Uterus (tissue), 4 donors: ENCODE data around the gene JOSD1. TPM values are rescaled to one million over a fixed set of nuclear protein-coding genes. Genes with fewer than 3 reads are reported as not detected.

ENCODE experiments used
- DNase-seq, 2 donors: peaks; one replicate each; pipeline ENCODE4 v3.0.0-alpha.2; 2019 to 2020
- H3K27ac ChIP-seq, 2 donors: fragments of 200-600 bp; sonication (generic); 1 replicate in 1 of 2; 2 replicates in 1 of 2; pipeline ENCODE4 v1.5.1; 2016 to 2018
- H3K27me3 ChIP-seq, 2 donors: fragments of 200-600 bp; sonication (generic); one replicate each; pipeline ENCODE4 v1.5.1; 2018 to 2019; ENCODE audit warnings: control low read depth in 1 of 2
- H3K36me3 ChIP-seq, 2 donors: fragments of 200-600 bp; sonication (generic); one replicate each; pipeline ENCODE4 v1.5.1; 2019; ENCODE audit warnings: control low read depth in 1 of 2
- H3K4me1 ChIP-seq, 2 donors: fragments of 200-600 bp; sonication (generic); one replicate each; pipeline ENCODE4 v1.5.1; 2018 to 2019; ENCODE audit warnings: control low read depth in 1 of 2
- H3K4me3 ChIP-seq, 2 donors: fragments of 200-600 bp; sonication (generic); 1 replicate in 1 of 2; 2 replicates in 1 of 2; pipeline ENCODE4 v1.5.1; 2018 to 2019; ENCODE audit warnings: mild to moderate bottlenecking in 1 of 2
- H3K9me3 ChIP-seq, 2 donors: fragments of 200-600 bp; sonication (generic); one replicate each; pipeline ENCODE4 v1.5.1; 2019; ENCODE audit warnings: control low read depth in 1 of 2
- POLR2A ChIP-seq, 2 donors: fragments of 450-650 bp; IDR thresholded peaks; one replicate each; pipeline ENCODE4 v1.6.1; 2016; ENCODE audit warnings: antibody characterized with exemption in 2 of 2, mild to moderate bottlenecking in 1 of 2, moderate library complexity in 1 of 2
- intact Hi-C: fragments of 100-400 bp; cut with DNase I; formaldehyde crosslinking; loops from one replicate; pipeline ENCODE4 v1.15.1; 2023; ENCODE audit warnings: low total_unique reads
- total RNA-seq, 4 donors: library from RNA; depleted of rRNA in 3 of 4; stranded (reverse); fragments of >200 nt in 3 of 4; gene quantifications; one replicate each; pipeline versions ENCODE4 v1.1.0 to v1.2.4, GENCODE V29; 2014 to 2023
- TF ChIP-seq, protein P1 (sequence below), 4 experiments: fragments of 200-600 bp in 2 of 4; fragments of 450-650 bp in 2 of 4; sonication (generic) in 2 of 4; IDR thresholded peaks; one replicate each; pipeline ENCODE4 v1.5.1; 2016 to 2019; ENCODE audit warnings: antibody characterized with exemption in 4 of 4, mild to moderate bottlenecking in 2 of 4, moderate library complexity in 1 of 4
- donor health status: DM: yes; HTN: yes; CAD: no.

The JOSD1 gene
- total RNA-seq, 4 donors from 2014 or later, result 24.4 to 57.9 (median 40.2) TPM

DNA sequence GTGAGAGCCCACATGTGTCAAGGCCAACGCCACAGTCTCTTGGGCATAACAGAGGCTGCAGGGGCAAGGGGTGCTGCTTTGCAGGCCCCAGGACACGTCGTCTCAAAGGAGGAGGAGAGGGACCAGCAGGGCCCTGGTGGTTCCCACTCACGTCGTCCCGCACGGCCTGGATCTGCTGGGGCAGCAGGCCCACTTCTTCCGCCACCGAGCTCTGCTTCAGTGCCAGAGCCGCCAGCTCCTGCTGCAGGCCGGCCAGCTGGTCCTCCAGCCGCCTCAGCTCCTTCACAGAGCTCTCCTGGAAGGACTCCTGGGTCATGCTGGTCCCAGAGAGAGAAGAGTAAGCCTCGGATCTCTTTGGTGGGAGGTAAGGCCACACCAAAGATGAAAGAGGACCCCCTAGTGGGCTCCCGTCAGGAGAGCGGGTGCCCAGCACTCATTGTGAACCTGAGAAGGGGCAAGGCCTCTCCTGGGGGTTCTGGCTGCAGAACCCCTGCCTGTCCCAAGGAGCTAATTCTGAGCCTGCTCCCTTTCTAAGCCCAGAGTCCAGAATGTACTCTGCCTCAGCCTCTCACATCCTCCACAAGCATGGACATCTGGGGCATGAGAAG is 39.5 kb upstream of the JOSD1 start:
- TF ChIP-seq, protein P1, sequence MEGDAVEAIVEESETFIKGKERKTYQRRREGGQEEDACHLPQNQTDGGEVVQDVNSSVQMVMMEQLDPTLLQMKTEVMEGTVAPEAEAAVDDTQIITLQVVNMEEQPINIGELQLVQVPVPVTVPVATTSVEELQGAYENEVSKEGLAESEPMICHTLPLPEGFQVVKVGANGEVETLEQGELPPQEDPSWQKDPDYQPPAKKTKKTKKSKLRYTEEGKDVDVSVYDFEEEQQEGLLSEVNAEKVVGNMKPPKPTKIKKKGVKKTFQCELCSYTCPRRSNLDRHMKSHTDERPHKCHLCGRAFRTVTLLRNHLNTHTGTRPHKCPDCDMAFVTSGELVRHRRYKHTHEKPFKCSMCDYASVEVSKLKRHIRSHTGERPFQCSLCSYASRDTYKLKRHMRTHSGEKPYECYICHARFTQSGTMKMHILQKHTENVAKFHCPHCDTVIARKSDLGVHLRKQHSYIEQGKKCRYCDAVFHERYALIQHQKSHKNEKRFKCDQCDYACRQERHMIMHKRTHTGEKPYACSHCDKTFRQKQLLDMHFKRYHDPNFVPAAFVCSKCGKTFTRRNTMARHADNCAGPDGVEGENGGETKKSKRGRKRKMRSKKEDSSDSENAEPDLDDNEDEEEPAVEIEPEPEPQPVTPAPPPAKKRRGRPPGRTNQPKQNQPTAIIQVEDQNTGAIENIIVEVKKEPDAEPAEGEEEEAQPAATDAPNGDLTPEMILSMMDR (IDR thresholded peaks at IDR 0.05), result no peak
- no peak for TF ChIP-seq POLR2A (IDR thresholded peaks at IDR 0.05)
- no peaks in the 10 kb centered on the region for H3K9me3 ChIP-seq
- intact Hi-C loops, result no loop called here
- H3K27me3 ChIP-seq, result no peaks in the 10 kb centered on the region
- no peaks in the 10 kb centered on the region for H3K4me1 ChIP-seq
- no peak overlapping the region for H3K4me3 ChIP-seq
- no peak for DNase-seq
- H3K36me3 ChIP-seq, result peaks cover 0 to 2% of the 10 kb centered on the region in 2 donors
- no peak overlapping the region for H3K27ac ChIP-seq

DNA sequence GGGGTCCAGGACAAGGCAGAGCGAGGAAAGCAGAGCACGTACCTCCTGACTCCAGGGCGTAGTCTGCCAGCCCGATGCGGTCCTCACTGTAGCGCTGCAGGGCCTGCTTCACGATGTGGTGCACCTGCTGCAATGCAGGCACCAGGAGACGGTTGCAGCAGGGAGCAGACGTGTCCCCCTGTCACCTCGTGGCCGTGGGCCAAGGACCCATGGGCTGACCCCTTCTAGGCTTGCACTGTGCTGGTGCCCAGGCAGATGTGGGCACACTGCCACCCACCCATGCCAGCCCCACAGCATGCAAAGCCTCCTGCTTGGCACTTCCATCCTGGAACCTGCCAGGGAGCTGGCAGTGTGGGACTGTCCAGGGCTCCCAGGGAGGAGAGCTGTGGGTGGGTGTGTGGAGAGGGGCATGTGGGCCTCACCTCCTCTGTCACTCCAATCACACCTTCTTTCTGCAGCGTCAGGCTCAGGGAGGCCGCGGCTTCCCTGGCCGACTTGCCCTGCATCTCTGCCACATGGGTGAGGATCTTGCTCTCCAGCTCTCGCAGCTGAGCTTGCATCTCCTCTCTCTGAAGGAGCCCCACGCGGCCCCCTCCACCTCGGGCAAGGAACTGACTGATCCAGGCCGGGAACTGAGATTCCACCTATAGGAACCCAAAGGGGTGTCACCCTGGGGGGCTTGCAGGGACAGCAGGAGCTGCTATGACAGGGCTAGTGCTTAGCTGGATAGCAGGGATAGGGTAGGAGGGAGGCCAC is 38.7 kb upstream of the JOSD1 start:
- peaks cover 0 to 2% of the 10 kb centered on the region in 2 donors for H3K36me3 ChIP-seq
- TF ChIP-seq, protein P1 (IDR thresholded peaks at IDR 0.05), result no peak
- TF ChIP-seq POLR2A (IDR thresholded peaks at IDR 0.05), result no peak
- no peak overlapping the region for H3K4me3 ChIP-seq
- no peaks in the 10 kb centered on the region for H3K9me3 ChIP-seq
- intact Hi-C loops, result no loop called here
- no peaks in the 10 kb centered on the region for H3K4me1 ChIP-seq
- no peaks in the 10 kb centered on the region for H3K27me3 ChIP-seq
- no peak overlapping the region for H3K27ac ChIP-seq
- DNase-seq, result no peak

DNA sequence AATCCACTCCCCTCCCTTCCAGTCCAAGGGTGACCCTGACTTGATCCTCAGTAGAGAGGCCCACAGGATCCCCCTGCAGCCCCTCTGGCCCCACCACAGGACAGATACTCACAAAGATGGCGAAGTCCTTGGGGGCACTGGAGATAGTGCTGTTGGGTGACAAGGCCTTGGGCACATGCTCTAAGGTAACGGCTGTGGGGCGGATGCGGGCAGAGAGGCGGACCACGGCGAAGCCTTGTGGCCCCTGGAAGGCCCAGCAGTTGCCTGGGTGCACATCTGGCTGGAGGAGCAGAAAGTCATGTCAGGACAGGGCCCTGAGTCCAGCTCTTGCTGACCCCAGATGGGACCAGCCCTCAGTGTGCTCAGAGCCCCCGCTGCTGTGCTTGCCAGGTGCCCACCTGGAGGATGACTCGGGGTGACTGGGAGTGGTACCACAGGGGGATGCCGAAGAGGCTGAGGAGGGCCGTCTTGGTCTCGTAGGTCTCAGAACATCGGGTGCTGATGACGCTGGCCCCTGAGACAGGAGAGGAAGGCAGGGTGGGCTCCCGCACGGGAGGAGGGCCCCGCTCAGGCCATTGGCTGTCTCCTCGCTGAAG is 37.8 kb upstream of the JOSD1 start:
- DNase-seq, result no peak
- Histone ChIP-seq H3K4me1 (no peaks in the 10 kb centered on the region), H3K9me3 (no peaks in the 10 kb centered on the region), H3K36me3 (peaks cover 0 to 2% of the 10 kb centered on the region in 2 donors), H3K27me3 (no peaks in the 10 kb centered on the region), H3K27ac (no peak overlapping the region), H3K4me3 (no peak overlapping the region)
- intact Hi-C loops, result no loop called here
- TF ChIP-seq, protein P1 (IDR thresholded peaks at IDR 0.05), result no peak
- TF ChIP-seq POLR2A (IDR thresholded peaks at IDR 0.05), result no peak

DNA sequence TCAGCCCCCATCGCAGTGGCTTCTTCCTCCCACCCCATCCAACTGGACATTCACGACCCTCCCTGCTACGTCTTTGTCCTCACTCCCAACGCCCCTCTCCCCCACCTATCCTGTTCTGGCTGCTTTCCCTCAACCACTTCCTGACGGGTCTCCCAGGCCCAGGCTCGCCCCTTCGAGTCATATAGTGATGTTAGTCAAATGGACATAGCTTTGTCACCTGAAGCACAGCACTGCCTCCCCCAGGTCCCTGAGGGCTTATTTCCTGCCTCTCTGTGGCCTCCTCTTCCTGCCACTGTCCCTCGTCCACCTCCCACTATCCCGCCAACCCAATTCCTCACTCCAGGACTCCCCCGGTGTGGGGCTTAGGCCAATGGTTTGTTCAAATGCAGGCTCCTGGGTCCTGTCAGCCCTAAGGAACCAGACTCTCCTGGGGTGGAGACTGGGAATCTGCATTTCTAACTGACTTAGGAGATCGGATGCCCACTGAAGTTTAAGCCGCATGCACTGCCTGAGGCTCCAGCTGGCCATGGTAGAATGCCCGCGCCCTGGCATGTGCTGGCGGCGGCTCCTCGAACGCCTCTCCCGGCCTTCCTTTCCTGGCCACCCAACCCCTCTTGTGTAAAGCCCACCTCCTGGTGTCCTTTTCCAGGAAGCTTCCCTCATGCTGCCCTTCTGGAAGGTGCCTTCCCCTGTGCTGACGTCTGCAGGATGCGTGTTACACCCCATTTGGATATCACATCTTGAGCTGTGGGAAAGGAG is 36.7 kb upstream of the JOSD1 start:
- H3K4me3 ChIP-seq, result no peak overlapping the region
- H3K9me3 ChIP-seq, result no peaks in the 10 kb centered on the region
- no peaks in the 10 kb centered on the region for H3K4me1 ChIP-seq
- H3K27me3 ChIP-seq, result no peaks in the 10 kb centered on the region
- intact Hi-C loops, result no loop called here
- H3K36me3 ChIP-seq, result peaks cover 0 to 2% of the 10 kb centered on the region in 2 donors
- no peak for TF ChIP-seq POLR2A (IDR thresholded peaks at IDR 0.05)
- TF ChIP-seq, protein P1 (IDR thresholded peaks at IDR 0.05), result no peak
- no peak for DNase-seq
- no peak overlapping the region for H3K27ac ChIP-seq
